Airway epithelial cell (primary cell): ENCODE results near the gene AIF1L. TPM values are rescaled to one million over a fixed set of nuclear protein-coding genes. Genes with fewer than 3 reads are reported as not detected.

Source experiments
- total RNA-seq: library from RNA; depleted of rRNA; stranded (reverse); fragments of >200 nt; gene quantifications from 2 replicates; pipeline ENCODE4 v1.2.3, GENCODE V29; 2015

The AIF1L gene
- 2.8 and 3.7 TPM in 2 replicates for total RNA-seq

GRCh38 chr9:131096269-131097125, at the start of gene AIF1L:
AIF1L (plus strand) TSS chr9:131096531; CDS start chr9:131096630, 99 bp downstream.

GRCh38 chr9:131125288-131126058, 29.1 kb downstream of the AIF1L start, which contains the start of gene NUP214:
NUP214 (plus strand) TSS chr9:131125586; CDS start chr9:131125705, 119 bp downstream.

Other genes with a start within 250 kb of the AIF1L start
- not detected in 2 replicates for gene QRFP, start 199.7 kb upstream of the AIF1L start, total RNA-seq
- 0.19 and 0.56 TPM in 2 replicates for gene FIBCD1, start 157.3 kb upstream of the AIF1L start, total RNA-seq
- 0.07 TPM in 1 of 2 replicates, not detected in the other for gene LAMC3, start 87.4 kb upstream of the AIF1L start, total RNA-seq
- gene NUP214, start 29.1 kb downstream of the AIF1L start, total RNA-seq = 16.3 and 21.0 TPM in 2 replicates
- 0.21 and 0.37 TPM in 2 replicates for gene FAM78A, start 180.0 kb downstream of the AIF1L start, total RNA-seq
- gene PLPP7, start 193.2 kb downstream of the AIF1L start, total RNA-seq = not detected in 2 replicates